Testis (tissue), 2 donors: ENCODE measurements around the gene STX1A.

Experiments used
- CTCF ChIP-seq, 3 experiments: fragments of 450-650 bp in 2 of 3; fragments of 200-600 bp in 1 of 3; sonication (generic) in 1 of 3; IDR thresholded peaks; one replicate each; pipeline ENCODE4 v1.5.1; 2016 to 2019; ENCODE audit warnings: antibody characterized with exemption in 3 of 3, mild to moderate bottlenecking in 2 of 3, moderate library complexity in 1 of 3
- POLR2A ChIP-seq: fragments of 450-650 bp; IDR thresholded peaks from one replicate; pipeline ENCODE4 v1.6.1; 2017; ENCODE audit warnings: antibody characterized with exemption, mild to moderate bottlenecking, moderate library complexity

- TF ChIP-seq CTCF (IDR thresholded peaks at IDR 0.05) (no peak), POLR2A (no peak)
Observed at GRCh38 chr7:73722785-73723184, 3.3 kb upstream of the STX1A start.
